NCI-H526 (cell line): ENCODE results near the gene CBFA2T2.
A peak's percentile ranks its signal among the peaks of the same experiment; 100 is the strongest.
"Not testable (repeated sequence)": the region's sequence is repeated elsewhere in the genome, so short reads cannot be mapped to it uniquely, and the experiment has no call there.

Experiments
- DNase-seq, 2 experiments: peaks; one replicate each; lab custom pipeline; 2025; lab: John Stamatoyannopoulos, UW

The CBFA2T2 gene

DNA sequence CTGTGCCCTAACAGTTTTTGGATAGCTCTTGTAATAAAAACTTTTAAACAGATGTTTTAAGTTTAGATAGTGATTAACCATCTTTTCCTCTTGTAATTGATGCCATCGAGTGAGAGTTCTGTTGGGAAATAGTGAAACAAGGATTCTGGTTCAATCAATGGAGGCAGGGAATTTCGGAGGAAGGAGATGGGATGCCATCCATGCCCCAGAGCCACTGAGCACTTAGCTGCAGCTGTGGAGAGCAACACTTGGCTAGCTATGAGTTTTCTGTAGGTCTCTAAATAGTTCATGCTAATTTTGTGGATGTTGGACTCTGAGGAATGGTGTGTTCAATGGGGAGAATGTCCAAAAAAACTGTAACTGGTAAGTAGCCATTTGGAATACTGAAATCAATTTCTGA is 16.7 kb downstream of the CBFA2T2 start:
- no peak for DNase-seq

DNA sequence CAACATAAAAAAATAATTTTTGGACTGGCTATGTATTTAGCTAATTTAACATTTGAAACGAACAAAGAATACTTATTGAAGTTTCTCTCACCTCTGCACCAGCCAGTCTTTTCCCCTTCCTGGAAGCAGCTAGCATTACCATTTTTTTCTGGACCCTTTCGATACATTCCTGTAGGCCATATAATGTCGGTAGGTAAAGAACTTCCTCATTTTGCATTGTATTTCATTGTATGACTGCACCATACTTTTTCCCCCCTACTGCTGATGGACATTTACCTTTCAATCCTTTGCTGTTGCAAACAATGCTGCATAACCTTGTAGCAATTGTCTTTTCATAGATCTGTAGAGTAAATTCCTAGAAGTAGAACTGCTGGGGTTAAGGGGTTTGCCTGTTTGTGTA is 17.6 kb downstream of the CBFA2T2 start:
- DNase-seq, result no peak

- not testable (repeated sequence) for DNase-seq
Observed at GRCh38 chr20:33508015-33508414, 18.1 kb downstream of the CBFA2T2 start.

GRCh38 chr20:33509057-33509456 is 19.2 kb downstream of the CBFA2T2 start:
- DNase-seq, result not testable (repeated sequence)

DNA sequence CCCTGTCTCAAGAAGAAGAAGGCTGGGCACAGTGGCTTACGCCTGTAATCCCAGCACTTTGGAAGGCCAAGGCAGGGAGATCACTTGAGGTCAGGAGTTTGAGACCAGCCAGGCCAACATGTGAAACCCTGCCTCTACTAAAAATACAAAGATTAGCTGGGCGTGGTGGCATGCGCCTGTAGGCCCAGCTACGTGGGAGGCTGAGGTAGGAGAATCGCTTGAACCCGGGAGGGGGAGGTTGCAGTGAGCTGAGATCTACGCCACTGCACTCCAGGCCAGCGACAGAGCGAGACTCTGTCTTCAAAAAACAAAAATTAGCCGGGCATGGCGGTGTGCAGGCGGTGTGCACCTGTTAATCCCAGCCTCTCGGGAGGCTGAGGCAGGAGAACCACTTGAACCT is 22.0 kb downstream of the CBFA2T2 start:
- not testable (repeated sequence) for DNase-seq

- no peak for DNase-seq
Observed at GRCh38 chr20:33515569-33516216, 25.8 kb downstream of the CBFA2T2 start.

GRCh38 chr20:33516882-33517281 is 27.0 kb downstream of the CBFA2T2 start:
- no peak for DNase-seq

DNA sequence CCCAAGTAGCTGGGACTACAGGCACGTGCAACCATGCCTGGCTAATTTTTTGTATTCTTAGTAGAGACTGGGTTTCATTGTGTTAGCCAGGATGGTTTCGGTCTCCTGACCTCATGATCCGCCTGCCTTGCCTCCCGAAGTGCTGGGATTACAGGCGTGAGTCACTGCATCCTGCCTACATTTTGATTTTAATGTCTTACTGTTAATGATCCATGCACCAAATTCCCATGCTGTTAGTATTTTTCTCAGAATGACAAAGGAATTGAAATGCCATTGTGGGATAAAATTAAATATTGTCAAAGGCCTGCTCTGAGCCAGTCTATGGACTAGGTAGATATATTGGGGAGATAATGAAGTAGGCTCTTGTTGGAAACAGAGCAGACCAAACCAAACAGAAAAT is 28.2 kb downstream of the CBFA2T2 start:
- DNase-seq, result no peak

DNA sequence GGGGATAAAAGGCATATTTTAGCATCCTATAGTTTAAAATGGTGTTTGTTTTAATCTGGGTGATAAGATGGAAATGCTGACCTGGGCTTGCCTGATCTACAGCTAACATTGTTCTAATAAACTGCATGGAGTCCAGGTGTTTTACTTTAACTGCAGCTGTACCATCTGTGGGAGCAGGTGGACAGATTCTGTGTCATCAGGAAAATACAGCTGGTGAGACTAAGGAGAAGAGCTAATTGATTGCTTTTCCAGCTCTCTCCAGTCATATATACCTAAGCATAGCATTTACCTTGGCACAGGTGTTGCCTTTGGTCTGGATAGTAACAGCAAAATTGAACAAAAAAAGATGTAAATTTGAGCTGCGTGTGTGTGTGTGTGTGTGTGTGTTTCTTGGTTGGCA is 31.6 kb downstream of the CBFA2T2 start:
- DNase-seq, result peak; percentile 80 to 81

GRCh38 chr20:33522256-33522820 is 32.4 kb downstream of the CBFA2T2 start:
- DNase-seq, result no peak

GRCh38 chr20:33524261-33524660 is 34.4 kb downstream of the CBFA2T2 start:
- DNase-seq, result no peak

DNA sequence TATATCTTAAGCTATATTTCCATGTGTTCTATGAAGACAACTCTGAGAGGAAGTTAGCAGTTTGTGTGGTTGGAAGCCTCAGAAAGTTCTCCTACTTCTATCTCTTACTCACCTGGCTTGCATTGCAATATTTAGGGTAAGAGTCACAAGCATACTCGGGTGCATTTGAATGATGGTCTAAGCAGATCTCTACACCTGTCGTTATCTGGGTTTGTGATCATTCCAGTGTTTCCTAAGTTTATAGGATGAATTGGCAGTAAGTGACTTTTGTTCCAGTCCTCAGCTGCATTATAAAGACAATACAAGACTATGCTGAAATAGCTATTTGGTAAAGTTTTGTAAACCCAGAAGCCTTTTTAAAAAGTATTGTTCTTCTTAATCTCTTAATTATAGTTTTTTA is 36.9 kb downstream of the CBFA2T2 start:
- DNase-seq, result peak in 1 of 2 experiments; percentile 15

DNA sequence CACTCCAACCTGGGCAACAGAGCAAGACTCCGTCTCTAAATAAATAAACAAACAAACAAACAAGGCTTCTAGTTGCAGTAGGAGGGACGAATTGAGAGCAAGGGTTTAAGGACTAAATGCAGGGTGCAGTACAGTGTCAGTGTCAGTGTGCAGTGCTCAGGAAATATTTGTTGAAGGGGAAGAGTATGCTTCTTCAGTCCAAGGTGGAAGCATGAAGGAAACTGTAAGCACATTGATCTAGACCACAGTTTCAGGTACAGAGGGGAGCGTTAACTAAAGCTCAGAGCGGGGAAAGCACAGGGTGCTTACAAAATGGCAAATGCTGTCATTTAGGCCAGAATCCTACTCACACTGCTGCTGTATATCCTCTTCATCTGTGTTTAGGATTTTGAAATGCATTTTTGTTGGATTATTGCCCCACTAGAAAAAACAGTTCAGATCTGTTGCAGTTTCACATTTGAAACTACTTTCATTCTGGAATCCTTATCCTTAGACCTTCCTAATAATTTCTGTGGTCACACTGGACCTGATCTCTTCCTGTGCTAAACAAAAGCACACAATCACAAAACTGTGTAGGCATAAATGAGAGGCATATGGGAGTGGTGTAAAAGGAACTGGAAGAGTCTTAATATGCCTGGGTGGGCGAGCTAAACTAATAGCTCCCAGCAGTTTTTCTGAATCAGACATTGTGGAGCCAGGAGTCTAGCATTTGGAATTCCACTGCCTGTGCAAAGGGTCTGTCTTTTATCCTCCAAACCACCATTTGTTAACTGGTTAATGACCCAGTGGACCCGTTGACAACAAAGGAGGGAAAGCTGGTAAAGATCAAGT is 41.4 kb downstream of the CBFA2T2 start:
- DNase-seq, result no peak

- DNase-seq, result no peak
Observed at GRCh38 chr20:33531885-33532284, 42.0 kb downstream of the CBFA2T2 start.

- no peak for DNase-seq
Observed at GRCh38 chr20:33532753-33533459, 43.0 kb downstream of the CBFA2T2 start.

GRCh38 chr20:33535717-33536116 is 45.8 kb downstream of the CBFA2T2 start:
- DNase-seq, result not testable (repeated sequence)

- DNase-seq, result no peak
Observed at GRCh38 chr20:33537608-33538007, 47.7 kb downstream of the CBFA2T2 start.

GRCh38 chr20:33539129-33539528 is 49.2 kb downstream of the CBFA2T2 start:
- DNase-seq, result peak in 1 of 2 experiments; percentile 10

- DNase-seq, result no peak
Observed at GRCh38 chr20:33540427-33540826, 50.5 kb downstream of the CBFA2T2 start.

DNA sequence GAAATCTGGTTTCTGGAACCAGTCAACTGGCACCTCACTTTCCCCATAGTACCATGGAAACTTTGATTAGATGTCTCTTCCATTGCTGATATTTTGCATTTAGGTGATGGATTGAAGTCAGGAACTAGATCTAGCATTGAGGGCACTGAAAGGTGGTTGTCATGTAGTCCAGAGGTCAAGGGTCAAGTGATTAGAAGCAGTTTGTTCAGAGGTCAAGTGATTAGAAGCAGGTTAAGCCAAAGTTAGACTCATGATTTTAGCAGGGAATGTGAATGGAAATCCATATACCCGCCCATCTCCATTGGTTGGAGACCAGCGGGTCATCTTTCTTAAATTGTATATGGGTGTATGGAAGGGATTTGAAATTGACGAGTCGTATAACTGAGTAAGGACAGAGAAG is 51.2 kb downstream of the CBFA2T2 start:
- DNase-seq, result no peak

DNA sequence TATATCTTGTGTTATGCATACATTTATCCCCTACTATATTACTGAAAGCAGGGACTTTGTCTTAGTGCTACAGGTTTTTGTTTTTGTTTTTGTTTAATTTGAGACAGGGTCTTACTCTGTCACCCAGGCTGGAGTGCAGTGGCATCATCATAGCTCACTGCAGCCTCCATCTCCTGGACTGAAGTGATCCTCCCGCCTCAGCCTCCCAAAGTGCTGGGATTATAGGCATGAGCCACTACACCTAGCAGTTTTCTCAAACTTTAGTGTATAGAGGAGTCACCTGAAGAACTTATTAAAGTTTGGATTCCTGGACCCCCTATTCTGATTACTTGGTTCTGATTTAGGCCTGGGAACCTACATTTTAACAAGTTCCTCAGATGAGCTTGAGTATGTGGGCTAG is 51.9 kb downstream of the CBFA2T2 start:
- no peak for DNase-seq

DNA sequence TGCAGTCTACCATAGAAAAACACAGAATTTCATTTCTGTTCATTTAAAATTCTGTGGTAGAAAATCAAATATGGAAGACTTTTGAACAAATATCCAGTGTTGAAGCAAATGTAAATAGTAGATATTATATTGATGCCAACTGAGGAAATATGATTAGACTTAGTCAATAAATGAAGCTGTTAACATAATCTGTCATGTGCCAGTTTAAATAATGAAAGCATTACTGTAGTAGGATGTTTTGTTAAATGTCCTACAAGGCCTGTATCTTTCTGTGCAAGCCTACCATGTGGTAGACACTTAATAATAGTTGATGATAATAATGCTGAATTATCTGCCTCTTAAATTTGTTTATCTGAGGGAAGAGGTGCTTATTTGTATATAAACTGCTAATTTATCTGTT is 55.9 kb downstream of the CBFA2T2 start:
- DNase-seq, result no peak
